Measurements from ENCODE around the gene SURF1. TPM values are rescaled to one million over a fixed set of nuclear protein-coding genes. Genes with fewer than 3 reads are reported as not detected.
A peak's percentile ranks its signal among the peaks of the same experiment; 100 is the strongest.

Gene SURF1
- total RNA-seq, 1 experiment from 2014 or later: 22.8 TPM

DNA sequence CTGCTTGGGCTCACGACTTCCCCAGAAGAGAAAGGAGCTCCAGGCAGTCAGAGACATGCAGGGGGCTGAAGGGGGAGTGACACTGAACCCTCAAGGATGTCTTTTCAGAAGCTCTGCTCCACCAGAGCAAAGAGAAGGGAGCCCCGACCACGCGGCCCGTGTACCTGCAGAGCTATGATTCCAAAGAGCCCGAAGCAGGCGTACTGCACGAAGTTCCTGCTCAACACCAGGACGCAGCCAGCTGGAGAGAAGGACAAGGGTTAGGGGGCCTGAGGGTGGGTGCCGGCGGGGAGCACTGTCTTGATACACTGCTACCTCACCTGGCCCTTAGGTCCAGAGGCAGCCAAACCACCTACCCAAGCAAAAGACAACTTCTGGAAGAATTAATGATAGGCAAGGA, 10.1 kb upstream of the SURF1 start:
- DNase-seq (ENCODE audit: low read depth): no peak

DNA sequence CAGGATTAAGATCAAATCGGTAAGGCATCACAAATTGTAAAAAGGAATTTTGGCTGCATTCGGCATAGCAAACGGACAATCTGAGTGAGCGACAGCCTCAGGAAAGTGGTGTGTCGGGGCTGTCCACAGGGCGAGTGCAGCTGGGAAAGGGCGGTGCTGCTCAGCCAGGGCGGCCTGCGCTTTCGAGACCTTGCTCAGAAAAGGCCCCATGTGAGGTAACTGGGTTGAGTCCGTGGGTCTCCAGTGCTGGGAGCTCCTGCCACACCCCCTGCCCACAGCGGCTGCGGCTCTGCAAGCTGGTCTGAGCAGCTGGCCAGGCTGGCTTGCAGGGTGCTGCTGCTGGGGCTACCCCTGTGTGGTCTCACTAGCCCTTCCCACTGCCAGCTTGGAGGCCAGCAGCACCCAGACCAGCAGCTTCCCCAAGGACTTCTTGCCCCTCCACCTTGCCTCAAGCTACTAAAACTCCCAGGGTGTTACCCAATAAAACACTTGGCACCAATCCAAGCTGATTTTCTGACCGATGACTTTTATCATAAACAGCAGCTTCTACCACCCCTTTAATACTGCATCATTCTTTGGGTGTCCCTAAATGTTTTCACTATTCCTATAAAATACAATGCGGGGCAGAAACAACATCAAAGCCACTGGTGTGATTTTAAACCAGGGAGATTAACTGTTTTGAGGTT, 6.2 kb upstream of the SURF1 start:
- no peak for DNase-seq (ENCODE audit: low read depth)

DNA sequence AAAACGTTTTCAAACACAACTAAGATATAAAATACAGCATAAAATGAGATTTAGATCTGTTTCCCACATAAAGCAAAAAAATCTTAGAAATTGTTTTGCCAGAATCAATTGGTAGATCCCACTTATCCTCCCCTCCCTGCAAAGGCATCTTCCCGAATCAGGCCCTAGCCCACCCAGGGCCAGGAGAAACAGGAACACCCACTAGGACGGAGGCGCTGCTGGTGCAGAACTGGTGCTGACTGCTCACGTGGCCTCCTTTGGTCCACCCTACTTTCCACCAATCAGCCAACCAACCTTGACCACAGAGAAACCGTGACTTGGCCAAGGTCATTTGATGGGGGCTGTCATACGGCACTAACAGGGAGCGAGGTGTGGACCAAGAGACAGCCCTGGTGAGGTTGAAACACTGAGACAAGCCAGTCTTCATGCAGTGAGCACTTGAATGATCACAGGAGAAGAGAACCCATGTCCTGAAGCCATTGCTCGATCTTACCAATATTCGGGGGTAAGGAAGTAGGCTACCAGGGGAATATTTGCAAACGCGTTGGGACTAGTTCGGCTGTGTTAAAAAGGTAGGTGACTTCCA, 5.3 kb upstream of the SURF1 start:
- no peak for DNase-seq (ENCODE audit: low read depth)

DNA sequence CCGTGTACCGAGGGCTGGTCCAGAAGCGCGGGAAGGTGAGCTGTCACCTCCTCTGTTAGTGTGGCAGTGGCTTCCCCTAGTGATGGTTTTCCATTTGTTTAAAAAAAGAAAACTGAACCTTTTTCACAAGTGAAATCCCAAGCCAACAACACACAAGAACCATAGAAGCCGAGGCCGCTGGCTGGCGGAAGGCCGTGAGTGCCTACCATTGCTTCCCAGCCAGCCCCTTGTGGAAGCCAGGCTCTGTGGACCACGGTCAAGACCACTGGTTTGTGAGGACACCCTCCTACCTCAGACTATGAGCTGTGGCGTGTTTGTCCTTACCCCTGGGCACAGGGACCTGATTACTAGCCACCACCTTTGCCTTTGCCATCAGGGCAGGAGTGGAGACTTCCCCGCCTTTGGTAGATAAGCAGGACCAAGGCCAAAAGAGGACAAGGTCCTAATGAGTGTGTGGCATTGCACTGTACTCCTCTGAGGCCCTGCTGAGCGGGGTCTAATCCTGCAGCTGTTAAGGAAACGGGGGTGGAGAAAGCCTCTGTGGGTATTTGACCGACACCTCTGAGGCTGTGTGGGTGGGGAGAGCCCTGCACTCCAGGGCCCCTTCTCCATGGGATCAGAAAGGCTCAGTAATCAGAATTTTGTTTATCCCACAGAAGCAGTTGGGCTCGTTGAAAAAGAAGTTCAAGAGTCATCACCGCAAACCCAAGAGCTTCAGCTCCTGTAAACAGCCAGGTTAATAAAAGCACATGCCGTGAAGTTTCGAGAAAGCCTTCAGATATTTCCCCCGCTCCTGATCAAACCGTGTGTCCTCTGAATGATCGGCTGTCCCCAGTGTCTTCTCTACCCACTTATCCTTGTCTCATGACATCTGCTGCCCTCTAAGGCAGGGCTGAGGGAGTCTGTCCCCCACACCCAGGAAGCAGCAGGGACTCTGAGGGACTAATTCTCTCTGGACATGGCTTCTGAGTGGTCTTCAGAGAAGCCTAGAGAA, 4.4 kb upstream of the SURF1 start:
- peak; percentile 82 for DNase-seq (ENCODE audit: low read depth)

DNA sequence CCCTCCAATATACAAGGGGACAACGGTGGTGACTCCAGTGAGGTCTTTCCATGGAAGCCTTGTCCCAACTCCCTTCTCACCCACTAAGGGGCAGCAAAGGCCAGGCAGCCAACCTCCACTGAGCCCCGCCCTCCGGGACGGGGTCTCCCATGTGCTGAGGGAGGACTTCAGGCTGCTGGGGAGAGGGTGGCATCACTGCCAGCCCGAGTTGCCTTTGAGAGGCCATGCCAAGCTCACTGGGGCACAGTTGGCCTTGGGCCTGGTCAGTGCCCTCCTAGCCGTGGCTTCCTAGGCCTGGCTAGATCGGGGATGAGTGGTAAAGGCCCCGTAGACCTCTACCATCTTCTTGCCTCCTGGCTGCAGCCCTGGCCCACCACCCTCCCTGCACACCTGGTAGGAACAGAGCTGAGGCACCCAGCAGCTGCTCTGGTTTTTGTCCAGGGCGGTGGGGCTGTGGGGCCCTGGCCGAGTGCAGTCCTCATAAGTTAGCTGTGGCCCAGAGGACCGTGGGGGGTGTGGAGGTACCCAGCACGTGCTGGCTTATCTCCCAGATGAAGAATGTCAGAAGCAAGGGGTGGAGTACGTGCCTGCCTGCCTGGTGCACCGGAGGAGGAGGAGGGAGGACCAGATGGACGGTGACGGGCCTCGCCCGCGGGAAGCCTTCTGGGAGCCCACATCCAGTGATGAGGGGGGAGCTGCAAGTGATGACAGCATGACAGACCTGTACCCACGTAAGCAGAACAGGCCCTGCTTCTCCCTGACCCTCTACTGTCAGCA, 3.3 kb upstream of the SURF1 start:
- no peak for DNase-seq (ENCODE audit: low read depth)

DNA sequence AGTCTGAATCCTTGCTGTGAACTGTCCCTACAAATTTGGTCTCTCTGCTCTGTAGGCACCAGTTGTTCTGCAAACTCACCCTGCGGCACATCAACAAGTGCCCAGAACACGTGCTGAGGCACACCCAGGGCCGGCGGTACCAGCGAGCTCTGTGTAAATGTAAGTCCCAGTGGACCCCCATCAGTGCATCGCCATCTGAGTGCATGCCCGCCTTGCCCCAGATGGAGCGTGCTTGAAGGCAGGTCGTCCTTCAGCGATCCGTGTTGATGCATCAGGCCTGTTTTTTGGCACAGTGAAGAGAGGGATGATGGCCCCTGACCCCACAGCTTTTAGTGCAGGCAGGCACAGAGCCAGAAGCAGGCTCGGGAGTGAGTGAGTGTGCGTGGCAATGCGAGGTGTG, 1.4 kb upstream of the SURF1 start:
- DNase-seq (ENCODE audit: low read depth): no peak

DNA sequence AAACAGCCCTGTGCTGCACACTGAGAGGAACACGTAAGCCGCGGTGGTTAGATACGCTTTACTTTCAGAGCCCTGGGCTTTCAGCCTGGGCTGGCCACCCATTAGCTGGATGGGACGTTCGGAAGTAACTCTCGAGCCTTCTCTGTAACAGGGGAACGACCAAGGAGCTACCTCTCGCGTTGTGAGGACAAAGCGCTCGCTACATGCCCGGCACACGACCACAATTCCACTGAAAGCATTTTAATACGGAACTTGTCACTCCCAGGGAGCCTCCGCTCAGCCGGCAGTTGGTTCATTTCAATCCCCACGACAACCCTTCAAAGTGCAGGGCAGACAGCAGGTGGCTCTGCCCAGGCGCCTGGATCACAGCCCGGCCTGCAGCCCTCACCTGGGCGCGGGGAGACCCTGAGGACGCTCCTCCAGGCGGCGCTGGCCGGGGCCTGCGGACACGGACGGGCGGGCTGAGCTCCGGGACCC, 368 bp downstream of the SURF1 start:
- no peak for DNase-seq (ENCODE audit: low read depth)

DNA sequence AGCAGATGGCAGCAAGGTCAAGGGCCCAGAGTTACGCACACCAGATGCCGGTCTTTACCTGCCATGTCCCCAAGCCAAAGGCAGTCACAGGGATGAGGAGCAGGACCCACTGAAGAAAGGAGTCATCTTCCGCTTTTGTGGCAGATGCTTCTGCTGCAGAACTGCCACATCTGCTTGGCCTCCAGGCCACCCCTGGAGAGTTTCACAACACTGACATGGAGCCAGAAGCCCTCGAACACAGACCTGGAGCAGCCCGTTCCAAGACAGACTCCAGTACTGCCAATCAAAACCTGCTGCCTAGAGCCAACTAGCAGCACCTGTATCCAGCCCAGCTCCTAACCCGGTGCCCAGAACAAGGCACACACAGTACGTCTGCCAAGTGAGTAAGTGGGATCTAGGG, 1.5 kb downstream of the SURF1 start:
- DNase-seq (ENCODE audit: low read depth): no peak

DNA sequence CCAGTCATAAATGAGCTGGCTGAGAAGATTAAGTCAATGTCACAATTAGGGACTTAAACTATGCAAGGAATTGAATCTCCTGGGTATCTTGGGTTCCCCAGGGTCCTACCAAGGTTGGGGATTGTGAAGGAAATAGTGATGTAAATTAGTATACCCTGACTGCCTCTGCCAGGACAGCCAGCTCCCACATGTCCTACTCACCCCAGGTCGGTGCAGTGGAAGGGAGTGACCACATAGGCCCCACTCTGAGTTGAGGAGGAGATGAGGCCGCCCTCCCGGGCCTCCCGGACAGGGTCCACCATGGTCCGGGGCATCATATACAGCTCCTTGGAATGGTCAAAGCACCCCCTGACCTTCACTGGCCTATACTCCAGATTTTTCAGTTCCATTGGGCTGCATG, 2.7 kb downstream of the SURF1 start:
- DNase-seq (ENCODE audit: low read depth): no peak

DNA sequence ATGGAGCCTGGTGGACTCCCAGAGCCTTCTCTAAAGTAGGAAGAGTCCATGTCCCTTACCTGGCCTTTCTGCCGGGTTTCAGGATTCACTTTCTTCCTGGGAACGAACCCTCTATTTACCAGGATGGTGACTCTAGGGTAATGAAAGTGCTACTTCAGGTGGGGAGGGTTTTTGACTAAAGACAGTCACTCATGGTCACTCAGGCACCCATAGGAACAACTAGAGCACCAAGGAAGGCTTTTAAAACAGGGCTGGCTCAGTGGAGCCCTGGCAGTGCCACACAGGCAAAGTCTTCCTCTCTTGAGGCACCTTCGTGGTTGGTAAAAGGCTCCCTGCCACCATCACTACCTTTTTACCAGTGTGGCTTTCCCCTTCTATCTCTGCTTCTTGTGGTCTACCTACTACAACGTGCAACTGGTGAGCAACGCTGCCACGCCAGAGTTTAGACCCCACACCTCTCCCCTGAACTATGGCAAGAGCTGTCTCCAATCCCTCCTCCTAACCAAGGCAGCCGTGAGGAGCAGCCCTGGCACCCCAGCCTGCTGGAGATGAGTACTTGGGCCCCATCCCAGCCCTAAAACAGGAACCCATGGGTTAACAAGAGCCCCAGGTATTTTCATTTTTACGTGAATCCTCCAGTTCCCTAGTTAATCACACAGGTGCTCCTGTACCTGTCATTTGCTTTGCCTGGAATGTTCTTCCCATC, 3.5 kb downstream of the SURF1 start:
- no peak for DNase-seq (ENCODE audit: low read depth)

DNA sequence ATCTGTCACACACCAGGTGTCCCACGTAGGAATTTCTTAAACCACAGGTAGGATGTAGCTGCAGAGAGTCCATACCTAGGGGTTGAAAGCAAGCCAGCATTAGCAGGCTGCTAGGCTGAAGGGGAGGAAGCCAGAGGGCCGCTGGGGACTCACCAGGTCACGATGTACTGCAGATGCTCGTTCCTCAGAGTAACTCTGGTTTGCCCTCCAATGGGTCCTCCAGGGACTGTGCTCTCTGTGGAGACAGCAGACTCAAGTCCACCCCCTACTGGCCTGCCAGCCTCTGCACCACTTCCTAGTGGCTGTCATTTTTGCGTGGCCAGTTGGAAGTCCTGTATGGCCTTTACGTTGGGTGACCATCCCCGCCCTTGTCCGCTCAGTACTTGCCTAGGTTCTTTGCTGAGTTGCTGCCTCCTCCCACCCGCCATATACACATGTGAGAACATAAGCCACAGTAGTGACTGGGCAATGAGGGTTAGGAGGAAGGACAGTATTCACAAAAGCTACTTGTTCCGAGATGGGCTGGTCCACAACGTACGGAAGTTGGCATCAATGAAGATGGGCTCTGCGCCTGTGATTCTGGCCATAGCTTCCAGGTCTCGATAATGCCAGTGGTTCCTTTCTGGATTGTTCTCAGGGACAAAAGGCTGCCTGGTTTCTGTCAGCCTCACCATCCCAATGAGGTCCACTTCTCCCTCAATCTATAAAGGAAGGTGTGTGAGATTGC, 4.2 kb downstream of the SURF1 start:
- DNase-seq (ENCODE audit: low read depth): peak; percentile 76

DNA sequence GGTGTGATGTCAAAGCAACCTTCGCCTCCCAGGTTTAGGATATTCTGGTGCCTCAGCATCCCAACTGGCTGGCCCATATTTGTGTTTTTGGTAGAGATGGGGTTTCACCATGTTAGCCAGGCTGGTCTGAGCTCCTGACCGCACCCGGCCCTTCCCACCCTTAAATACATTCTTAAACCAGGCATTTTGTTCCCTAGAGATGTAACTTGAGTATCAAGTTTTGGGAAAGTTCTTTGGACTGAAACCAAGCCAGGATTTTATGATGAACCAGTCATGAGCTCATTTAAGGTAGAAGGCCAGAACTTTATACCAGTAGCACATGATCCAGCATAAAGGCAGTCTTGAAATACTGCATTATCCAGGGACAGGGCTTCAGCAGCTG, 4.8 kb downstream of the SURF1 start:
- no peak for DNase-seq (ENCODE audit: low read depth)

DNA sequence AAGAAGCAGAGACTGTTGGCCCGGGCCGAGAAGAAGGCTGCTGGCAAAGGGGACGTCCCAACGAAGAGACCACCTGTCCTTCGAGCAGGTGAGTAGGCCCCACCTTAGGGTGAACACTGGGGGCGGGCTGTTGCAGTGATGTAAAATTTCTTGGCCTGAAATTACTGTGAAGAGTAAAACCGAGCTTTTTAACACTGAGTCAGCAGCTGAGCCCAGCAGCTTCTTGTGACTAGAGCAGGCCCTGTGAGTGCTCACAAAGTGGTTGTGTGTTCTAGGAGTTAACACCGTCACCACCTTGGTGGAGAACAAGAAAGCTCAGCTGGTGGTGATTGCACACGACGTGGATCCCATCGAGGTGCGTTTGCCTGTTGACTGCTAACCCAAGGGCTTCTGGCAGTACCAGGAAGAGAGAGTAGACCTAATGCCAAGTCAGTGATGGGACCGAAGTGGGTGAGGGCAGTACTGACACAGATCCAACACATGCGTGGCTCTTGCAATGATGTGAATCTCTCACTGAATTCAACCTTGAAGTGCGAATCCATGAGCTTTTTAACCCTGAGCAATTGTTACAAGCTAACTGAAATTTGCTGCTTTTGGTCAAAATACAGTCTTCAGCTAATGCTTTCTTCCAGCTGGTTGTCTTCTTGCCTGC, 6.2 kb downstream of the SURF1 start:
- DNase-seq (ENCODE audit: low read depth): no peak

DNA sequence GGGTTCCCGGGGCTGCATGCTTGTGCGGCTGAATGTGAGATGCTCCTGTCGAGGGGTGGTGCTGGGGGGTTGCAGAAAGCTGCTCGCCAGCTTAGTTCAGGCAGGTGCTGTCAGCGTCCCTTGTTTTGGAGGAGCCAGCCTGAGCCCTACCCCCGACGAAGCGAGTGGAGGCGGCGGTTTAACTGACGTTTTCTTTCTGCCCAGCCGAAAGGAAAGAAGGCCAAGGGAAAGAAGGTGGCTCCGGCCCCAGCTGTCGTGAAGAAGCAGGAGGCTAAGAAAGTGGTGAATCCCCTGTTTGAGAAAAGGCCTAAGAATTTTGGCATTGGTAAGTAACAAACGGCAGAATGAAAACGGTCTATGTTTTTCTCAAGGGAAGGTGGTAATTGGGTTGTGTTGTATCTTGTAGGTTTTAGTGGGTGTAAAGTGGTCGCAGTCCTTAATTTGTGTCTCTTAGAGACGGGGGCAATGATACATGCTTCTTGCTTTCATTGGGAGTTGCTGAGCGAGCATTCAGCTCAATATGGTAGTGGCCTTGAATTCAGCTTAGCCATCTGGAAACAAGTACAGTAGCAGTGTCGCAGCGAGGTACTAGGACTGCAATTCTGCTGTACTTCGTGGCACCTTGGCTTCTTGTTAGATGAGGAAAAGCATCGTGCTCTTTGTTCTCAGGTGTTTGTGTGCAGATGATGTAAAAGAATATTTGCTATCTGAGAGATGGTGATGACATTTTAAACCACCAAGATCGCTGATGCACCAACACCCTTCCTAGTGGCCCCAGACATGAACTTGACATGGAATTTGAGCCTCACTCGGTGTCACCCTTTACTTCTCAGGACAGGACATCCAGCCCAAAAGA, 7.3 kb downstream of the SURF1 start:
- DNase-seq (ENCODE audit: low read depth): no peak

DNA sequence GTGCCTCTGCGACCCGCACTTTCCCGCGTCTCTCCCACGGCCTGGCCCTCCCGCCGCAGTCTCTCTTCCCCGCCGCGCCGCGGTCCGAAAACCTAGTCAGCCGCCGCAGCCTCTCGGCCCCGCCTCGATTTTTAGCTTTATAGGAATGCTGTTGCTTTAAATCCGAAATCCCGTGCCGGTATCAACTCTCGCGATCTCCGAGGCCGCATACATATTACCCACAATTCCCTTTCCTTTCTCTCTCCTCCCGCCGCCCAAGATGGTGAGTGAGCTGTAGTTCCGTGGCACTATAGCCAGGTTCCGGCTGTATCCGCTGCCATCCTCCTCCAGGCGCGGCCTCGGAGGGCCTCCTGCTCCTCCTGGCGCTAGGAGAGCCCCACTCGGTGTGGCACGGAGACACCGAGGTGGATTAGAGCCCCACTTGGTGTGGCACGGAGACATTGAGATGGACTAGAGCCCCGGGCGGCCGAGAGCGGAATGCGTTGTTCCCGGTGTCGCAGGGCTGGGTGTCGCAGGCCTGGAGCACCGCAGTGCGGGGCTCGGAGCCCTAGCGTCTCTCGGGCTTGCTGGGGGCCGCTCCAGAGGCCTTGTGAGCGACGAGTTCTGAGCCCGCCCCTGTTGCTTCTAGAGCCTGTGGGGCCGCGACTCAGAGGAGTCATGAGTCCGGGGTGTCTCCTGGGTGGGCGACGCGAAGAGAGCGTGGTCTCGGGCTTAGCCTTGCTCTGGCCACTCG, 8.1 kb downstream of the SURF1 start, which contains the start of the genes MED22 and RPL7A:
Gene MED22 (minus strand): TSS at position 147 of the 733 bp plus-strand sequence. CDS start 1,469 bp downstream, outside the sequence.
Gene RPL7A (plus strand): TSS at position 234 of the 733 bp plus-strand sequence. CDS start 26 bp downstream, at position 260.
- peak; percentile 95 for DNase-seq (ENCODE audit: low read depth)

DNA sequence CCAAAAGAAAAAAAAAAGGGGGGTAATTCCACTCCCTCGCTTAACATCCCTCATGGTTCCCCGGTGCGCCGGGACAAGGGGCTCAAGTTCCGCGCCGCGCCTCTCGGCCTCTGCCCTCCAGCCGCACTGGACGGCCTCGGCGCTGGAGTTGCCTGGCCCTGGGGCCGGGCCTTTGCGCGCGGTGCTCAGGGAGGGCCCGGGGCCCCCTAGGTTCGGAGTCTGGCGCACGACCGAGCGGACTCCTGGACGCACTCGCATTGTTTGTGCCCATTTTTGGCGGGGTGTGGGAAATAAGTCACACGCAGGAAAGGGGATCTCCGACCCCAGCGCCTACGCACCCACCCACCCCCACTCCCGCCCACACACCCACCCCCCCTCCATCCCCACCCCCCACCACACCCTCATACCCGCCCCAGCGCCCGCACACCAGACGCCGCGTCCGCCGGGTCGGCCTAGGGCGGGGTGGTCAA, 8.7 kb downstream of the SURF1 start:
- DNase-seq (ENCODE audit: low read depth): no peak

DNA sequence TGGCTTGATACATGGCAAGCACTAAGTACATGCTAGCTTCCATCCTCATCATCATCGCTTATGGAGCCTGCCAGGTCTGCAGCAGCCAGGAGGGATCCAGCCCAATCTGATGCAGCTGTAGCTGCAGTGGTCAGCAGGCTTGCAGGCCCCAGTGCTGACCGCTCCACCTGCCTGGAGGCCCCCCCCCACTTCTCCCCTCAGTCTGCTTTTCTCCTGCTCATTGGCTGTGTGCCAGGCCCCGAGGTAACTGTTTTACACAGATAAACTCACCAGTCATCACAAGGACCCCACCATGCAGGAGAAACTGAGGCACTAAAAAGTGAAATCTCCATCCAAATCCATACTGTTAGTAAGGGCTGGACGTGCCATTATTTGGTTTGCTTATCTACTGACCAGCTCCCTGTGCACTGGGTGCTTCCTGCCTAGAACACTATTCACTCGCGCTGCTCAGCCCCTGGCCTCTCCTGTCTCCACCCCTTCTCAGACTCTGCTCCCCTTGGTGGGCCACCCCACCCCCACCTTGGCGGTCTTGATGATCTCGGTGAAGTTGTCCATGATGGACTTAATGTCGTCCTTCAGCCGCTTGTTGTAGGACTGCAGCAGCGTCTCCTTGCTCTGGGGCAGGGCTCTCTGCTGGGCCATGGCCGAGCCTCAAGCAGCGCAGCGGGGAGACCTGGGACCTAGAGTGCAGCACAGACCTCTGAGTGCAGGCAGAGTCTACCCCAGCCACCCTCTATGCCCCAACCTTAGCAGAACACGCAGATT, 10.1 kb downstream of the SURF1 start:
- no peak for DNase-seq (ENCODE audit: low read depth)

All from LHCN-M2 (cell line).